SK-N-SH (cell line): ENCODE data around the gene PKP1. TPM values are rescaled to one million over a fixed set of nuclear protein-coding genes. Genes with fewer than 3 reads are reported as not detected.

ENCODE experiments used
- CTCF ChIA-PET: fragments of 300-600, 350-600 bp; formaldehyde crosslinking; extraction: SDS; loops from one replicate; lab custom pipeline; 2021; lab: Yijun Ruan, JAX
- POLR2A ChIA-PET: fragments of 350-600 bp; sonication (Branson Sonifier 250); formaldehyde crosslinking; extraction: SDS; loops from one replicate; lab custom pipeline; 2020; ENCODE audit warnings: antibody characterized with exemption, inconsistent platforms; lab: Yijun Ruan, JAX
- DNase-seq: peaks from one replicate; pipeline ENCODE4 v3.0.0; 2012
- H2AFZ ChIP-seq: fragments of 200-600 bp; sonication (generic); 2 replicates; pipeline ENCODE4 v1.8.1; 2016; ENCODE audit warnings: antibody characterized with exemption, mild to moderate bottlenecking, low read depth
- H3F3A ChIP-seq: fragments of 200-600 bp; sonication (generic); replicated peaks from 2 replicates; pipeline ENCODE3; 2016; ENCODE audit warnings: antibody characterized with exemption, mild to moderate bottlenecking; ENCODE audit not compliant: insufficient read depth
- H3K27ac ChIP-seq, 2 experiments: fragments of 200-500 bp in 1 of 2; fragments of 200-600 bp in 1 of 2; sonication (Bioruptor generic) in 1 of 2; sonication (generic), shearing (Covaris generic) in 1 of 2; 2 replicates each; pipeline versions ENCODE4 v1.5.1 to v1.6.1; 2014 to 2016; ENCODE audit warnings: low read depth in 2 of 2, inconsistent platforms in 1 of 2, low read length in 1 of 2, mild to moderate bottlenecking in 1 of 2, mixed read lengths in 1 of 2
- H3K27me3 ChIP-seq: fragments of 200-600 bp; sonication (generic), shearing (Covaris generic); 2 replicates; pipeline ENCODE4 v1.6.1; 2016; ENCODE audit warnings: mixed run types; ENCODE audit not compliant: insufficient read depth
- H3K36me3 ChIP-seq, 2 experiments: fragments of 200-500 bp in 1 of 2; fragments of 200-600 bp in 1 of 2; sonication (Bioruptor generic) in 1 of 2; sonication (generic) in 1 of 2; replicated peaks in 1 of 2; 2 replicates each; pipeline versions ENCODE3 to v1.5.1; 2014 to 2016; ENCODE audit warnings: low read length in 1 of 2, mild to moderate bottlenecking in 1 of 2; ENCODE audit not compliant: insufficient read depth in 2 of 2, control insufficient read depth in 1 of 2
- H3K4me1 ChIP-seq, 2 experiments: fragments of 200-500 bp in 1 of 2; fragments of 200-600 bp in 1 of 2; sonication (Bioruptor generic) in 1 of 2; sonication (generic), shearing (Covaris generic) in 1 of 2; 2 replicates each; pipeline versions ENCODE4 v1.5.1 to v1.6.1; 2014 to 2016; ENCODE audit warnings: low read depth in 1 of 2, low read length in 1 of 2, mixed run types in 1 of 2; ENCODE audit not compliant: insufficient read depth in 2 of 2, control insufficient read depth in 1 of 2
- H3K4me2 ChIP-seq: fragments of 200-600 bp; sonication (generic), shearing (Covaris generic); 2 replicates; pipeline ENCODE4 v1.6.1; 2017; ENCODE audit warnings: mixed run types
- H3K4me3 ChIP-seq, 2 experiments: fragments of 200-500 bp in 1 of 2; fragments of 200-600 bp in 1 of 2; sonication (Bioruptor generic) in 1 of 2; sonication (generic), shearing (Covaris generic) in 1 of 2; 2 replicates each; pipeline versions ENCODE4 v1.5.1 to v1.8.1; 2014 to 2016; ENCODE audit warnings: low read depth in 2 of 2, inconsistent platforms in 1 of 2, low read length in 1 of 2, mild to moderate bottlenecking in 1 of 2, mixed read lengths in 1 of 2, moderate library complexity in 1 of 2
- H3K79me2 ChIP-seq: fragments of 200-600 bp; sonication (generic); 2 replicates; pipeline ENCODE4 v1.8.1; 2017; ENCODE audit warnings: mild to moderate bottlenecking; ENCODE audit not compliant: insufficient read depth
- H3K9ac ChIP-seq: fragments of 200-600 bp; sonication (generic); 2 replicates; pipeline ENCODE4 v1.6.1; 2017; ENCODE audit warnings: mixed run types
- H3K9me2 ChIP-seq: fragments of 200-600 bp; sonication (generic); 2 replicates; pipeline ENCODE4 v1.6.1; 2017; ENCODE audit warnings: mixed run types
- H3K9me3 ChIP-seq: fragments of 200-600 bp; sonication (generic); 2 replicates; pipeline ENCODE4 v1.6.1; 2017; ENCODE audit warnings: mixed run types, mild to moderate bottlenecking, moderate library complexity
- H4K20me1 ChIP-seq: fragments of 200-600 bp; sonication (generic); 2 replicates; pipeline ENCODE4 v1.6.1; 2017; ENCODE audit warnings: mild to moderate bottlenecking, mixed run types; ENCODE audit not compliant: insufficient read depth
- EZH2phosphoT487 ChIP-seq: fragments of 200-600 bp; sonication (generic); IDR thresholded peaks from 2 replicates; pipeline ENCODE4 v1.6.1; 2017; ENCODE audit warnings: low read depth, mixed run types, mild to moderate bottlenecking, antibody characterized with exemption, moderate library complexity, borderline replicate concordance
- FOSL2 ChIP-seq: IDR thresholded peaks from 2 replicates; pipeline ENCODE4 v1.4.0; 2012; ENCODE audit warnings: low read depth, mild to moderate bottlenecking, moderate library complexity, borderline replicate concordance
- FOXJ3 ChIP-seq: sonication (generic); formaldehyde crosslinking; IDR thresholded peaks from 2 replicates; pipeline ENCODE4 v1.5.1; 2020; ENCODE audit warnings: mild to moderate bottlenecking, missing genetic modification reagents
- GATA2 ChIP-seq: sonication (generic); formaldehyde crosslinking; IDR thresholded peaks from 2 replicates; pipeline ENCODE4 v1.5.0; 2020; ENCODE audit warnings: mild to moderate bottlenecking, missing genetic modification reagents
- IRF3 ChIP-seq: fragments of 150-350 bp; IDR thresholded peaks from 2 replicates; pipeline ENCODE4 v1.6.1; 2016; ENCODE audit warnings: mild to moderate bottlenecking, low read depth, low read length
- MEF2A ChIP-seq: IDR thresholded peaks from 2 replicates; pipeline ENCODE4 v1.4.0; 2012; ENCODE audit warnings: low read depth, borderline replicate concordance
- NFIC ChIP-seq: IDR thresholded peaks from 2 replicates; pipeline ENCODE4 v1.4.0; 2012; ENCODE audit warnings: borderline replicate concordance
- NRF1 ChIP-seq: IDR thresholded peaks from 2 replicates; pipeline ENCODE4 v1.6.1; 2012; ENCODE audit warnings: low read depth, mild to moderate bottlenecking, low read length
- PBX3 ChIP-seq: IDR thresholded peaks from 2 replicates; pipeline ENCODE4; 2012
- RAD21 ChIP-seq: IDR thresholded peaks from 2 replicates; pipeline ENCODE4 v1.6.1; 2012; ENCODE audit warnings: mild to moderate bottlenecking, low read length
- RCOR1 ChIP-seq: fragments of 150-350 bp; IDR thresholded peaks from 2 replicates; pipeline ENCODE4 v1.6.1; 2017; ENCODE audit warnings: antibody characterized with exemption, low read length
- REST ChIP-seq: IDR thresholded peaks from 2 replicates; pipeline ENCODE4 v1.6.1; 2012; ENCODE audit warnings: mild to moderate bottlenecking, low read depth, low read length, moderate library complexity
- RFX5 ChIP-seq: IDR thresholded peaks from 2 replicates; pipeline ENCODE4 v1.6.1; 2012; ENCODE audit warnings: mild to moderate bottlenecking, improper control_type of control experiment, low read length
- RXRA ChIP-seq: IDR thresholded peaks from 2 replicates; pipeline ENCODE4 v1.4.0; 2012; ENCODE audit warnings: low read depth, mild to moderate bottlenecking, borderline replicate concordance
- SMC3 ChIP-seq: IDR thresholded peaks from 2 replicates; pipeline ENCODE4 v1.6.1; 2012; ENCODE audit warnings: low read depth, low read length, improper control_type of control experiment
- TAF1 ChIP-seq: IDR thresholded peaks from 2 replicates; pipeline ENCODE4 v1.6.1; 2012; ENCODE audit warnings: low read depth, mild to moderate bottlenecking, low read length, moderate library complexity, borderline replicate concordance
- TEAD4 ChIP-seq: IDR thresholded peaks from 2 replicates; pipeline ENCODE4 v1.4.0; 2012; ENCODE audit warnings: mild to moderate bottlenecking, borderline replicate concordance; ENCODE audit not compliant: insufficient read depth
- YY1 ChIP-seq: IDR thresholded peaks from 2 replicates; pipeline ENCODE4 v1.4.0; 2012; ENCODE audit warnings: low read depth, mild to moderate bottlenecking
- WGBS: methylation state at CpG from one replicate; pipeline ENCODE4 v1.1.6; 2017; ENCODE audit warnings: low lambda C conversion rate; 5-methylcytosine and 5-hydroxymethylcytosine counted together
- polyA plus RNA-seq, 3 experiments: library from polyadenylated mRNA; depleted of rRNA; stranded (reverse); fragments of >200 nt; gene quantifications; 2 replicates each; pipeline ENCODE4 v1.2.3, GENCODE V29; 2012
- TF ChIP-seq, protein P1 (sequence below): fragments of 150-350 bp; IDR thresholded peaks from 2 replicates; pipeline ENCODE4 v1.6.1; 2017; ENCODE audit warnings: antibody characterized with exemption, low read length, low read depth, borderline replicate concordance

The PKP1 gene
- polyA plus RNA-seq, 1 of the 3 experiments (the other 2 are of a cell fraction) = not detected

GRCh38 chr1:201269281-201269680, 14.0 kb upstream of the PKP1 start (continued):
- no peak for TF ChIP-seq IRF3
- no peak for TF ChIP-seq EZH2phosphoT487
- TF ChIP-seq RXRA = no peak
- TF ChIP-seq, all 33 proteins: peak for 0

DNA sequence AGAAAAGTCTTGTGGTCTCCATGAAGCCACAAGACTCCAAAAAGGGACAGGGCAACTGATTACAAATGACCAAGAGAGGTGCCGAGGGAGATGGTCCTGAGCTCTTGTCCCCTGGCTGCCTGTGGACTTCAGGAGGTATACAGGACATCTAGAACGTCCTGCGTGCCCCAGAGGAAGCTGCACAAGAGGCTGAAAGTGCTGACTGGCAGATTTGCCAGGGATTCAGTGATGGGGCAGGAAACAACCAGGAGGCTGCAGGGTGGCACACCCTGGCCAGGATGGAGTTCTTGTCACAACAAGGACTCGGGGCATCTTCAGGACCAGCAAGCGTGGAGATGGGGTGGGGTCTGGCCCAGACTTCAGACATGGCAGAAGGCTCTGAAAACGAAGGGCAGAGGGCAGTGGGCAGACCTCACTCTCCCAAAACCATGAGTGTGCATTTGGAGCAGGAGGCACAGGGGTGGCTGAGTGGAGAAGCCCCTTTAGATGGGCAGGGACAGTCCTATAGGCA, 13.4 kb upstream of the PKP1 start:
- WGBS = 90% methylated on average over 6 of the region's 6 CpGs
- Histone ChIP-seq H3F3A (peaks cover 32% of the 10 kb centered on the region), H3K4me3 (no peak overlapping the region), H3K4me2 (no peak overlapping the region), H3K9me3 (no peaks in the 10 kb centered on the region), H3K36me3 (no peaks in the 10 kb centered on the region), H3K9me2 (no peaks in the 10 kb centered on the region), H4K20me1 (no peaks in the 10 kb centered on the region), H3K27me3 (no peaks in the 10 kb centered on the region), H2AFZ (no peak overlapping the region), H3K4me1 (peaks cover 40 to 46% of the 10 kb centered on the region in 2 experiments), H3K9ac (no peak overlapping the region), H3K27ac (peak overlapping the region in 1 of 2 experiments; percentile 97; a peak in 2 of 4 replicates), H3K79me2 (no peaks in the 10 kb centered on the region)
- ChIA-PET POLR2A (no interaction called here), CTCF (interaction anchor here (1.2 to 4.2 kb wide), 5 partner anchors 12 to 90 kb away, joined by 3 to 19 read pairs (median 12); no protein-coding TSS in a partner anchor)
- DNase-seq = no peak
- TF ChIP-seq, protein P1, sequence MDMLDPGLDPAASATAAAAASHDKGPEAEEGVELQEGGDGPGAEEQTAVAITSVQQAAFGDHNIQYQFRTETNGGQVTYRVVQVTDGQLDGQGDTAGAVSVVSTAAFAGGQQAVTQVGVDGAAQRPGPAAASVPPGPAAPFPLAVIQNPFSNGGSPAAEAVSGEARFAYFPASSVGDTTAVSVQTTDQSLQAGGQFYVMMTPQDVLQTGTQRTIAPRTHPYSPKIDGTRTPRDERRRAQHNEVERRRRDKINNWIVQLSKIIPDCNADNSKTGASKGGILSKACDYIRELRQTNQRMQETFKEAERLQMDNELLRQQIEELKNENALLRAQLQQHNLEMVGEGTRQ = no peak
- TF ChIP-seq RXRA (no peak), PBX3 (no peak), FOSL2 (no peak), NFIC (no peak), RCOR1 (no peak), YY1 (no peak), REST (no peak), MEF2A (no peak), GATA2 (no peak), RFX5 (no peak), RAD21 (no peak), EZH2phosphoT487 (no peak), IRF3 (no peak), SMC3 (no peak), TAF1 (no peak), TEAD4 (no peak), NRF1 (no peak), FOXJ3 (CRISPR knock-in tag) (no peak)
